HUES6 (cell line): ENCODE data around the gene DMD.

Experiments
- H3K27ac ChIP-seq: 2 replicates; pipeline ENCODE4 v1.7.0; 2013; ENCODE audit warnings: low read depth, mild to moderate bottlenecking, low read length, inconsistent platforms
- H3K27me3 ChIP-seq: 2 replicates; pipeline ENCODE4 v1.6.1; 2013; ENCODE audit warnings: low read length; ENCODE audit not compliant: control insufficient read depth, insufficient read depth
- H3K36me3 ChIP-seq: 2 replicates; pipeline ENCODE4 v1.6.1; 2013; ENCODE audit warnings: low read length; ENCODE audit not compliant: control insufficient read depth, insufficient read depth
- H3K4me1 ChIP-seq: 2 replicates; pipeline ENCODE4 v1.6.1; 2013; ENCODE audit warnings: low read length; ENCODE audit not compliant: control insufficient read depth, insufficient read depth
- H3K4me3 ChIP-seq: 2 replicates; pipeline ENCODE4 v1.5.1; 2013; ENCODE audit warnings: low read depth, low read length
- H3K9ac ChIP-seq: one replicate; pipeline ENCODE4 v1.6.1; 2013; ENCODE audit warnings: mild to moderate bottlenecking, low read length
- H3K9me3 ChIP-seq: 2 replicates; pipeline ENCODE4 v1.6.1; 2013; ENCODE audit warnings: low read depth, low read length; ENCODE audit not compliant: control insufficient read depth, insufficient read depth

DMD gene

GRCh38 chrX:31293409-31293808 lies 1917.9 kb downstream of the DMD start:
- Histone ChIP-seq H3K9ac (no peak overlapping the region), H3K4me3 (no peak overlapping the region), H3K36me3 (no peaks in the 10 kb centered on the region), H3K9me3 (0 out of 2 replicates have a peak, but pooled peaks cover 4% of the 10 kb centered on the region), H3K27me3 (peaks cover 3% of the 10 kb centered on the region; the same call in 1 of the 2 replicates), H3K27ac (no peak overlapping the region), H3K4me1 (no peaks in the 10 kb centered on the region)

DNA sequence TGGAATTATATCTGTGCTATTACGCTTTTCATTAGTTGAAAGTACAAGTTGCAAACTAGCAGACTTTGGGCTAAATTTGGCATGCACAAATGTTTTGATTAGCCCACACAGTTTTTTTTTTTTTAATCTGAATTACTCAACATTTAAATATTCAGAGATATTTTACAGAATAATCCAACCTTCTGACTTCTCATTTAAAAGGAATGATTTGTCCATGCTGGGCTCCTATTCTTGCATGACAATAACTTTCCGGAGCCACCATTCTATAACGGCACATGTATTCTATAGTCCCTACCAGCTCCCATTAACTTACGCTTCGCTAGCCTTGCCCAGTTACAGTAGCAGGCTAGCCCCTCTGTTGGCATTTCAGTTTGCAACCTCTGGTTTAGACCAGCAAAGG lies 1920.2 kb downstream of the DMD start:
- Histone ChIP-seq H3K9ac (no peak overlapping the region), H3K4me3 (no peak overlapping the region), H3K27me3 (no peaks in the 10 kb centered on the region; the same call in 1 of the 2 replicates), H3K4me1 (no peaks in the 10 kb centered on the region), H3K27ac (no peak overlapping the region), H3K36me3 (no peaks in the 10 kb centered on the region), H3K9me3 (0 out of 2 replicates have a peak, but pooled peaks cover 4% of the 10 kb centered on the region)

GRCh38 chrX:31287861-31288260 lies 1923.5 kb downstream of the DMD start:
- no peak overlapping the region for H3K27ac ChIP-seq
- H3K9ac ChIP-seq = no peak overlapping the region
- no peaks in the 10 kb centered on the region; the same call in 1 of the 2 replicates for H3K27me3 ChIP-seq
- no peaks in the 10 kb centered on the region for H3K4me1 ChIP-seq
- H3K36me3 ChIP-seq = no peaks in the 10 kb centered on the region
- H3K9me3 ChIP-seq = 0 out of 2 replicates have a peak, but pooled peaks cover 4% of the 10 kb centered on the region
- no peak overlapping the region for H3K4me3 ChIP-seq

- no peak overlapping the region for H3K9ac ChIP-seq
- no peaks in the 10 kb centered on the region for H3K4me1 ChIP-seq
- no peak overlapping the region for H3K4me3 ChIP-seq
- H3K27me3 ChIP-seq = no peaks in the 10 kb centered on the region; the same call in 1 of the 2 replicates
- no peak overlapping the region for H3K27ac ChIP-seq
- 0 out of 2 replicates have a peak, but pooled peaks cover 3% of the 10 kb centered on the region for H3K9me3 ChIP-seq
- H3K36me3 ChIP-seq = no peaks in the 10 kb centered on the region
Observed at GRCh38 chrX:31280580-31280979, 1930.8 kb downstream of the DMD start.

- Histone ChIP-seq H3K27ac (no peak overlapping the region), H3K4me1 (no peaks in the 10 kb centered on the region), H3K9ac (no peak overlapping the region), H3K36me3 (no peaks in the 10 kb centered on the region), H3K9me3 (0 out of 2 replicates have a peak, but pooled peaks cover 3% of the 10 kb centered on the region), H3K27me3 (no peaks in the 10 kb centered on the region; the same call in 1 of the 2 replicates), H3K4me3 (no peak overlapping the region)
Observed at GRCh38 chrX:31279359-31279758, 1932.0 kb downstream of the DMD start.

DNA sequence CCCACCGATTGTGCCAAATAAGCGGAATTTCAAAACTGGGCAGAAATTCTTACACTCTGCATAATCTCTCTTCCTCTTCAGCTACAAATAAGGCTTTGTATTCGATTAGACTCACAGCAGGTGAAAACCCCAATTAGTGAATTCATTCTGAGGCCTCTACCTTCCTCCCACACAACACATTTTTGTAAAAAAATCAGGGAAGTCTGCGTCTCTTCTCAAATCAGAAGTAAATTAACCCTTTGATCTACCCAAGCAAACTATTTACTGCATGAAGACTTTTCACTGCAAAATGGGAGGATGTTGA lies 1938.9 kb downstream of the DMD start:
- H3K9ac ChIP-seq = no peak overlapping the region

DNA sequence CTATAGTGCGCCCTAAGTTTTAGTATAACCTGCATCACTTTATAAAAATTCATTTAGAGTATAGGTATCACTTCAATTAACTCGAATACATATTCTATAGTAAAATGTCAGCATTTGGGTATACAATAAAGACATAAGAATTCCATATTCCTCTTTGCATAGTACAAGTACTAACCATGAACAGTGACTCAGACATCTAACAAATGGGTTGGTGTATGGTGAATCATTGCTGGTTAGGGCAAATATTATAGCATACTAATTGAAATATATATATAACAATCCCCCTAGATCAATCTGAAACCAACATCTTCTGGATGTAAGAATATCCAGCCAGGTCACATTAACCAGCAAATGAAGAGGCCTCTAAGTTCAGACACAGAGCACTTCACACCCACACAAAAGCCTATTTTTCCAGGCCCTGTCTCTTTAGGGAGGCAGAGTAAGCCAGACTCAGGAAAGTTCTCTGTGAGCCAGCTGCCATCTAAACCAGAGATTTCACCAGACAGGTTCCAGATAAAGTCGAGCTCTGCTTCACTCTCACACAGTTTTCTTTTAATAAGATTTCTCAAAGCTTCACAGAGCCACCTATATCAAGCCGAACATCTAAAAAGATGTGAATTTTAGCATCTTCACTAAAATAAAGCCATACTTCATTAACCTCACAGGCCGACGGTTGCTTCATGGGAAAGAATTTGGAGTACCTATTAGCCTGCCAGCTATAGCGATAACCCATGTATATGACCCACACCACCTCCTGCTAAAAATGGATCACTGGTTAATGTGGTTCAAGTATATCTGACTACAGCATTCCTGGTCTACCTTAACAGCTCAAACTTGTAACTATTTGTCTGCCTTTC lies 1939.5 kb downstream of the DMD start:
- no peaks in the 10 kb centered on the region for H3K36me3 ChIP-seq
- 0 out of 2 replicates have a peak, but pooled peaks cover 3% of the 10 kb centered on the region for H3K9me3 ChIP-seq
- H3K27me3 ChIP-seq = peaks cover 5% of the 10 kb centered on the region; the same call in 1 of the 2 replicates
- peaks cover 27% of the 10 kb centered on the region for H3K4me1 ChIP-seq
- no peak overlapping the region for H3K9ac ChIP-seq
- no peak overlapping the region for H3K4me3 ChIP-seq
- no peak overlapping the region for H3K27ac ChIP-seq

More for the DNA sequence above, 1938.9 kb downstream of the DMD start:
- peaks cover 22% of the 10 kb centered on the region for H3K4me1 ChIP-seq
- H3K4me3 ChIP-seq = no peak overlapping the region
- H3K9me3 ChIP-seq = 0 out of 2 replicates have a peak, but pooled peaks cover 3% of the 10 kb centered on the region
- no peak overlapping the region for H3K27ac ChIP-seq
- H3K36me3 ChIP-seq = no peaks in the 10 kb centered on the region
- H3K27me3 ChIP-seq = peaks cover 5% of the 10 kb centered on the region; the same call in 1 of the 2 replicates

GRCh38 chrX:31269914-31270313 lies 1941.4 kb downstream of the DMD start:
- peaks cover 12% of the 10 kb centered on the region; the same call in 1 of the 2 replicates for H3K27me3 ChIP-seq
- H3K4me1 ChIP-seq = peaks cover 33% of the 10 kb centered on the region
- no peaks in the 10 kb centered on the region for H3K9me3 ChIP-seq
- H3K4me3 ChIP-seq = no peak overlapping the region
- no peak overlapping the region for H3K27ac ChIP-seq
- H3K9ac ChIP-seq = no peak overlapping the region
- no peaks in the 10 kb centered on the region for H3K36me3 ChIP-seq

DNA sequence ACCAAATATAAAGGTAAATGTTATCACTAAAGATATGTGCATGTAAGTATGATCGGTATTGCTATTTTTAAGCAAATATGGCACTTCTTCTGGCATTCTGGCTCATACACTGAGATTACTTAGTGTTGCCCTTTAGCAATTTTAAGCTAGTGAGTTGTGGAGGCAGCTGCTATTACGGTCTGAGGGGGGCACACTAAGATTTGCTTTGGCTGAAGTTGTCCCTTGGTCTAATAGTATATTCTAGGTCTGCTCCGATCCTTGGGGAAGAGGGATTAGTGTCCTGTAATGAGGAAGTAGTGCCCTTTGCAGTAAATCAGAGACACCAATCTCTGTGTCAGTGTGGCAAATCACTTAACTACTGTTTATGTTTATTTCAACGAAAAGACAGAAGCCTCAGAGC lies 1943.0 kb downstream of the DMD start:
- Histone ChIP-seq H3K36me3 (no peaks in the 10 kb centered on the region), H3K4me1 (peaks cover 32% of the 10 kb centered on the region), H3K27ac (no peak overlapping the region), H3K9me3 (no peaks in the 10 kb centered on the region), H3K27me3 (peaks cover 16% of the 10 kb centered on the region; the same call in 1 of the 2 replicates), H3K4me3 (no peak overlapping the region), H3K9ac (no peak overlapping the region)

GRCh38 chrX:31266203-31267076 lies 1944.9 kb downstream of the DMD start:
- peak overlapping the region; percentile 74 for H3K9ac ChIP-seq
- peaks cover 16% of the 10 kb centered on the region; the same call in 1 of the 2 replicates for H3K27me3 ChIP-seq
- H3K9me3 ChIP-seq = no peaks in the 10 kb centered on the region
- peak overlapping the region; percentile 28; the same call in 1 of the 2 replicates for H3K27ac ChIP-seq
- no peaks in the 10 kb centered on the region for H3K36me3 ChIP-seq
- peaks cover 24% of the 10 kb centered on the region for H3K4me1 ChIP-seq
- peak overlapping the region; percentile 91 for H3K4me3 ChIP-seq
